ENCODE measurements around the gene PRPF4. TPM values are rescaled to one million over a fixed set of nuclear protein-coding genes. Genes with fewer than 3 reads are reported as not detected.

The PRPF4 gene
- total RNA-seq, 4 donors from 2014 or later = 13.4 to 20.5 (median 16.5) TPM

DNA sequence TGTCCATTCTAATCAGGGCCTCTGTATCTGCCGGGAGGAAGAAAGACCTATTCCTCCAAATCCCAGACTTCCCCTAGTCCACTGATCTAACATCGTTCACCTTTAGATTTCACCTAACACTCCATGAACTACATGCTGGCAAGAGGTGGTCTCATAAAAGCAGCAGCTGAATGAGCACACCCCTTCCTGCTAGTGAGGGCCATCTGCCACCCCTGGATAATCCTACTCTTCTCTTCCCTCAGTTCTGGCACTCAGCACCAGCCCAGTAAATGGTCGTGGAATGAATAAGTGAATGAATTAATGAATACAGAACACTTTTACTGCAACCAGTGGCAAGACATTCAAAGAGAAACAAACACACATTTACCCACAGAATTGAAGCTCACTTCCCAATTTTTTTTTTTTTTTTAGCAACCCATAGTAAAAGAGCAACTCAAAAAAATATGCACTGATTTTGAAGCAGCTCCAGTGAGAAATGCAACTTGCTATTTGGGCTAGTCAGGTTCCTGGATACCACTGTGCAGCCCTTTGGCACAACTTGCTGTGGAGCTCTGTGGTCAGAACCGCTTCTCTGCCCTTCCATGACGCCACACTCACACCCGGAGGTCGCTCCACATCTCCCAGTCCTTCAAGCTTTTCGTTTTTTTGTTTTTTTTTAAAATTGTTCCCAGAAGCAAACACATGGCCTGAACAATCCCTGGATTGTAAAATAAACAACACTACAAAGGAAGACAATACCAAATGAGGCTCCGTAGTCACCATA is 21.5 kb downstream of the PRPF4 start:
- Histone ChIP-seq H3K4me1 (no peaks in the 10 kb centered on the region), H3K27me3 (no peaks in the 10 kb centered on the region), H3K27ac (no peak overlapping the region), H3K9me3 (no peaks in the 10 kb centered on the region), H3K36me3 (peaks cover 0 to 22% of the 10 kb centered on the region in 2 donors), H3K4me3 (no peak overlapping the region)
- TF ChIP-seq, protein P1, sequence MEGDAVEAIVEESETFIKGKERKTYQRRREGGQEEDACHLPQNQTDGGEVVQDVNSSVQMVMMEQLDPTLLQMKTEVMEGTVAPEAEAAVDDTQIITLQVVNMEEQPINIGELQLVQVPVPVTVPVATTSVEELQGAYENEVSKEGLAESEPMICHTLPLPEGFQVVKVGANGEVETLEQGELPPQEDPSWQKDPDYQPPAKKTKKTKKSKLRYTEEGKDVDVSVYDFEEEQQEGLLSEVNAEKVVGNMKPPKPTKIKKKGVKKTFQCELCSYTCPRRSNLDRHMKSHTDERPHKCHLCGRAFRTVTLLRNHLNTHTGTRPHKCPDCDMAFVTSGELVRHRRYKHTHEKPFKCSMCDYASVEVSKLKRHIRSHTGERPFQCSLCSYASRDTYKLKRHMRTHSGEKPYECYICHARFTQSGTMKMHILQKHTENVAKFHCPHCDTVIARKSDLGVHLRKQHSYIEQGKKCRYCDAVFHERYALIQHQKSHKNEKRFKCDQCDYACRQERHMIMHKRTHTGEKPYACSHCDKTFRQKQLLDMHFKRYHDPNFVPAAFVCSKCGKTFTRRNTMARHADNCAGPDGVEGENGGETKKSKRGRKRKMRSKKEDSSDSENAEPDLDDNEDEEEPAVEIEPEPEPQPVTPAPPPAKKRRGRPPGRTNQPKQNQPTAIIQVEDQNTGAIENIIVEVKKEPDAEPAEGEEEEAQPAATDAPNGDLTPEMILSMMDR (IDR thresholded peaks at IDR 0.05) = no peak
- TF ChIP-seq EP300 (IDR thresholded peaks at IDR 0.05) (no peak), POLR2A (IDR thresholded peaks at IDR 0.05) (no peak), POLR2AphosphoS5 (IDR thresholded peaks at IDR 0.05) (no peak)
- ATAC-seq = no peak
- 51 to 79% methylated on average over 3 to 8 of the region's 9 CpGs for WGBS, 2 donors (ENCODE audit: low coverage in 1 of 2)

DNA sequence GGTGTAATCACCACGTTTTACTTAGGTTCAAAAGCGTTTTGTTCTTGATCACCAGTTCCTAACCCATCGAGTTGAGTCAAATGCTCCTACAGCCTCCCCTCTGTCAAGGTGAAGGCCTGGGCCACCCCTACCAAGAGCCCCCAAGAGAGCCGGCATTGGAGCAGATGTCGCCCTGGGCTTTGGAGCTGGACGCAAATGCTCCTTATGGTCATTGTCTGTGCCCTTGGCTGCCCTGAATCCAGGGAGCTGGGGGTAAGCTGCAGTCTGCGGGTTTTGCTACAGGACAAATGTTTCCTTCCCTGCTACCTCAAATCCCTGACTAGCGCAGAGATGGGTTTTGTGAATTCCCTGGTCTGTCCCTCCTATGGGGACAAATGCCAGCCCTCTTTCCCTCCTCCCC is 22.9 kb downstream of the PRPF4 start:
- no peak for ATAC-seq
- 94% methylated on average over 3 of the region's 8 CpGs; no CpG with 5 or more reads in 1 of the 2 donors for WGBS, 2 donors (ENCODE audit: low coverage in 1 of 2)
- H3K36me3 ChIP-seq = peaks cover 0 to 9% of the 10 kb centered on the region in 2 donors
- no peak overlapping the region for H3K27ac ChIP-seq
- H3K27me3 ChIP-seq = no peaks in the 10 kb centered on the region
- H3K4me1 ChIP-seq = no peaks in the 10 kb centered on the region
- H3K9me3 ChIP-seq = no peaks in the 10 kb centered on the region
- no peak for TF ChIP-seq POLR2A (IDR thresholded peaks at IDR 0.05)
- TF ChIP-seq, protein P1 (IDR thresholded peaks at IDR 0.05) = no peak
- no peak overlapping the region for H3K4me3 ChIP-seq

DNA sequence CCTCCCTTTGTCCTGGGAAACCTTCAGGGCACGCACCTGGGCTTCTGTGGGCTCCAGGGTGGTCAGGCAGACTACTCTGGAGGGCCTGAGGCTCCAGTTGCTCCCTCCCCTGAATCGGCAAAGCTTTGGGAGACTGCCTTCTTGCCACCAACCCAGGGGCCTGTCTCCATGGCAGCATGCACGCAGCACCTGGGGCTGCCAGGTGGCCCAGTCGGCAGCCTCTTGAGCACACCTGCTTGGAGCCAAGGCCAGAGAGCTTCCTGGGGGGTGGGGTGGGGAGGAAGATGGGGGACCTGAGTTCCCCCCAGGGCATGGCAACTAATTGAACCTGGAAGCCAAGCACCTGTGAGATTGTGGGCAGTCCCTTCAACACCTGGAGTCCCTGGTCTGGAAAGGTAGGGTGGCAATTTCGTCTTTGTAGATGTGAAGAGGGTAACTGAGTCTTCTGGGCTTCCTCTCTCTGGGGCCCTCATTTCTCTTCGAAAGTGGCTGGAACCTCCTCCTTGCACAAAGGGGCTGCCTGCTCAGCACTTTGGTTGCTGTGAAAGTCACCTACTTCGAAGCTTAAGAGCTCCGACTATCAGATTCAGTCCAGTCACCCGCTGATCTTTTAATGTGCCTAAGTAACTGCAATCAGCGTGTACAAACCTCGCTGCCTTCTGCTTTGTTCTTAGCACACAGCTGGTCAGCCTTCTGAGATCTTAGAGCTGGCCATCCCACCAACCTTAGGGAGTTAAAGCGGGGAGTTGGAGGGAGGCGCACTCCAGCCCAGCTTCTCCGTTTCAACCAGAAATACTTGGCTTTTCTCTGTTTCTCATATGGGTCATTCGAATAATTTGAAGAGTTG is 23.7 kb downstream of the PRPF4 start:
- Histone ChIP-seq H3K4me3 (no peak overlapping the region), H3K4me1 (no peaks in the 10 kb centered on the region), H3K9me3 (no peaks in the 10 kb centered on the region), H3K27me3 (peaks cover 7% of the 10 kb centered on the region), H3K27ac (no peak overlapping the region), H3K36me3 (peaks cover 0 to under 1% of the 10 kb centered on the region in 2 donors)
- WGBS, 2 donors (ENCODE audit: low coverage in 1 of 2) = 75 to 97% methylated on average over 4 to 6 of the region's 15 CpGs
- no peak for ATAC-seq
- TF ChIP-seq POLR2AphosphoS5 (IDR thresholded peaks at IDR 0.05) = no peak
- TF ChIP-seq EP300 (IDR thresholded peaks at IDR 0.05) = no peak
- no peak for TF ChIP-seq POLR2A (IDR thresholded peaks at IDR 0.05)
- TF ChIP-seq, protein P1 (IDR thresholded peaks at IDR 0.05) = no peak

DNA sequence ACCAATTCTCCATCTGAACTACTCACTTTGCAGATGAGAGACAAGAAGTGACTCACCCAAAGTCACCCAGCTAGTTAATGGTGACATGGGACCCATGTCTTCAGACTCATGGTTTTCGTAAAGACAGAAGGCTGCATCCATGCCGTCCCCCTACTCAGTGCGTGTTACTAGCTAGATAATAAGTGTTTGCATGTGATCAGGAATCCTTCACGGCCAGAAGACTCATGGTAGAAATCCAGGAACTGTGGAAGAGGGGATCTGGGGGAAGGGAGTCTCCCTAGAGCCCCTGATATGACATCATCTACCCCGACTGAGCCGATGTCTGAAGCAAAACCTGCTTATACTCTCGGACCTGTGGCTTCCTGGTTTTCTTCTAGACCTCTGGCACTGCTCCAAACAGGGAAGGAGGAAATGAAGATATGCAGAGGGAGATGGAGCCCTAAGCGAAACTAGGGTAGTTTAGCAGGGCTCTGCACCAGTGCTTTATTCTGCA is 24.4 kb downstream of the PRPF4 start:
- Histone ChIP-seq H3K27me3 (peaks cover 14% of the 10 kb centered on the region), H3K36me3 (no peaks in the 10 kb centered on the region), H3K27ac (no peak overlapping the region), H3K9me3 (no peaks in the 10 kb centered on the region), H3K4me3 (no peak overlapping the region), H3K4me1 (no peaks in the 10 kb centered on the region)
- ATAC-seq = no peak
- 32 to 37% methylated on average over 5 to 7 of the region's 8 CpGs for WGBS, 2 donors (ENCODE audit: low coverage in 1 of 2)
- TF ChIP-seq, protein P1 (IDR thresholded peaks at IDR 0.05) = no peak
- TF ChIP-seq EP300 (IDR thresholded peaks at IDR 0.05) = no peak

Measured in gastroesophageal sphincter (tissue), 4 donors.